Sigmoid colon (tissue), 7 donors: ENCODE results near the gene SIDT2. TPM values are rescaled to one million over a fixed set of nuclear protein-coding genes. Genes with fewer than 3 reads are reported as not detected.
"Not testable (repeated sequence)": the region's sequence is repeated elsewhere in the genome, so short reads cannot be mapped to it uniquely, and the experiment has no call there.

Source experiments
- DNase-seq: peaks from one replicate; pipeline ENCODE4 v3.0.0-alpha.2; 2019
- H3K27ac ChIP-seq, 4 donors: fragments of 200-600 bp; sonication (generic); one replicate each; pipeline ENCODE4 v1.5.1; 2016 to 2019; ENCODE audit warnings: mild to moderate bottlenecking in 1 of 4
- H3K27me3 ChIP-seq, 3 donors: fragments of 200-600 bp; sonication (generic); one replicate each; pipeline ENCODE4 v1.5.1; 2019; ENCODE audit warnings: mild to moderate bottlenecking in 1 of 3
- H3K36me3 ChIP-seq, 4 donors: fragments of 200-600 bp; sonication (generic); one replicate each; pipeline ENCODE4 v1.5.1; 2016 to 2019
- H3K4me1 ChIP-seq, 4 donors: fragments of 200-600 bp; sonication (generic); one replicate each; pipeline ENCODE4 v1.5.1; 2017 to 2019
- H3K4me3 ChIP-seq, 4 donors: fragments of 200-600 bp; sonication (generic); one replicate each; pipeline ENCODE4 v1.5.1; 2017 to 2019; ENCODE audit warnings: mild to moderate bottlenecking in 2 of 4, moderate library complexity in 1 of 4
- H3K9me3 ChIP-seq, 4 donors: fragments of 200-600 bp in 3 of 4; sonication (generic) in 3 of 4; one replicate each; pipeline versions ENCODE4 v1.5.1 to v1.6.1; 2013 to 2019
- CTCF ChIP-seq, 4 experiments: fragments of 450-650 bp in 3 of 4; fragments of 200-600 bp in 1 of 4; IDR thresholded peaks; one replicate each; pipeline ENCODE4 v1.5.1; 2016 to 2019; ENCODE audit warnings: antibody characterized with exemption in 4 of 4, mild to moderate bottlenecking in 3 of 4, moderate library complexity in 2 of 4
- EP300 ChIP-seq, 4 donors: sonication (generic); formaldehyde crosslinking; IDR thresholded peaks; one replicate each; pipeline ENCODE4 v1.6.1; 2017; ENCODE audit warnings: antibody characterized with exemption in 4 of 4
- POLR2A ChIP-seq, 2 donors: fragments of 450-650 bp; IDR thresholded peaks; one replicate each; pipeline ENCODE4 v1.6.1; 2016; ENCODE audit warnings: antibody characterized with exemption in 2 of 2, mild to moderate bottlenecking in 2 of 2, moderate library complexity in 2 of 2
- POLR2AphosphoS5 ChIP-seq, 4 donors: sonication (generic); formaldehyde crosslinking; IDR thresholded peaks; one replicate each; pipeline ENCODE4 v1.6.1; 2017; ENCODE audit warnings: antibody characterized with exemption in 4 of 4
- WGBS, 2 donors: extraction: QIAGEN DNeasy Blood & Tissue Kit; methylation state at CpG; one replicate each; pipeline ENCODE4 v1.1.7; 2013; 5-methylcytosine and 5-hydroxymethylcytosine counted together
- intact Hi-C: fragments of 100-400 bp; cut with DNase I; formaldehyde crosslinking; loops from one replicate; pipeline ENCODE4 v1.15.1; 2023
- polyA plus RNA-seq, 3 donors: library from polyadenylated mRNA; stranded (reverse); fragments of 200-250 nt; gene quantifications; one replicate each; pipeline ENCODE4 v1.2.3, GENCODE V29; 2013
- total RNA-seq, 4 donors: library from RNA; depleted of rRNA; stranded (reverse); fragments of >200 nt; gene quantifications; one replicate each; pipeline ENCODE4 v1.1.0, GENCODE V29; 2016
- donor health status: healthy with polysubstance abuse.
- donor health status: Bipolar disorder and iron deficiency.
- donor health status: healthy.

SIDT2 gene
- total and polyA plus RNA-seq, 7 donors, result 7.6 to 50.7 (median 22.1) TPM

DNA sequence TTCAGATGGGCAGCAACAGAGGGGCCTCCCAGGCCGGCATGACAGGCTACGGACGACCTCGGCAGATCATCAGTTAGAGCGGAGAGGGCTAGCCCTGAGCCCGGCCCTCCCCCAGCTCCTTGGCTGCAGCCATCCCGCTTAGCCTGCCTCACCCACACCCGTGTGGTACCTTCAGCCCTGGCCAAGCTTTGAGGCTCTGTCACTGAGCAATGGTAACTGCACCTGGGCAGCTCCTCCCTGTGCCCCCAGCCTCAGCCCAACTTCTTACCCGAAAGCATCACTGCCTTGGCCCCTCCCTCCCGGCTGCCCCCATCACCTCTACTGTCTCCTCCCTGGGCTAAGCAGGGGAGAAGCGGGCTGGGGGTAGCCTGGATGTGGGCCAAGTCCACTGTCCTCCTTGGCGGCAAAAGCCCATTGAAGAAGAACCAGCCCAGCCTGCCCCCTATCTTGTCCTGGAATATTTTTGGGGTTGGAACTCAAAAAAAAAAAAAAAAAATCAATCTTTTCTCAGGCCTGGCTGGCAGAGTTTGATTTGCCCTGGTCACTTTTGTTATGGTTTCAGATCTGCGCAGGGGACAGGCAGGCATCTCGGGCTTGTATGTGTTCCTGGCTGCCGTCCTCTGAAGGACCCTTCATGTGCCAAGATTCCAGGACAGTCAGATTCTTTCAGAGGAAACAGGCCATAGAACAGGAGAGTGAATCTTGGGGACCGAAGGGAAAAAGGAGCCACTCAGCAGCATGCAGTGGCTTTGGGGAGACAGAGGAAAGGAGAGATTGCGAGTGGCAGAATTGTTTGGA lies 25.9 kb downstream of the SIDT2 start:
- no peak for DNase-seq
- Histone ChIP-seq H3K27me3 (no peaks in the 10 kb centered on the region), H3K36me3 (peaks cover 34 to 53% (median 43%) of the 10 kb centered on the region in 4 donors), H3K27ac (peak overlapping the region; percentile 90 to 99 (median 96)), H3K4me3 (peak overlapping the region; percentile 59 to 90 (median 86)), H3K9me3 (no peaks in the 10 kb centered on the region), H3K4me1 (peaks cover 0 to 38% (median 31%) of the 10 kb centered on the region in 4 donors)
- intact Hi-C loops, result no loop called here
- 86% methylated on average over 17 of the region's 17 CpGs for WGBS, 2 donors
- TF ChIP-seq POLR2AphosphoS5 (IDR thresholded peaks at IDR 0.05), result peak in 2 of 4 donors; percentile 17 to 67
- TF ChIP-seq POLR2A (IDR thresholded peaks at IDR 0.05), result no peak

- peaks cover 0 to 38% (median 31%) of the 10 kb centered on the region in 4 donors for H3K4me1 ChIP-seq
- intact Hi-C loops, result no loop called here
- peak overlapping the region in 3 of 4 donors; percentile 59 to 87 (median 85) for H3K4me3 ChIP-seq
Observed at GRCh38 chr11:117205211-117205818, 26.8 kb downstream of the SIDT2 start.

DNA sequence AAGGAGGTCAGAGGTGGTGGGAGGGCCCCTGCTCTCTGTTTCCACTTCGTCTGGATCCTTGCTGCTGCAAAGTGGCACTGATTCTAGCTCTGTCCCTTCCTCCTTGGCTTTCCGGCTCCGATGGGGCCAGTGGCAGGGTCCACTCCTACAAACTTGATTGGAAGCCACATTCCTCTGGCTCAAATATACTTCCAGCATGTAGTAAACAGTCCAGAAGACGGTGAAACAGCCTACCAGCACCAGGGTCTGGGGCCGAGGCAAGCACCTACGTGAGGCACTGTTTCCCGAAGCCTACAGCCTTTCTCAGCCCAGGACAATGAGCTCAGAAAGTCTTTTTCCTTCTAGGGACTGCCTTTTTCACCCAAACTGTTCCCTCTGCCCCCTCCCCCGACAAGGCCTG lies 27.6 kb downstream of the SIDT2 start:
- H3K9me3 ChIP-seq, H3K4me3 ChIP-seq, H3K27me3 ChIP-seq, DNase-seq, intact Hi-C loops: not testable (repeated sequence)
- peak in 3 of 4 donors; percentile 13 to 78 (median 67) for TF ChIP-seq POLR2AphosphoS5 (IDR thresholded peaks at IDR 0.05)
- Histone ChIP-seq H3K27ac (peak overlapping the region; percentile 76 to 97 (median 92)), H3K4me1 (peaks cover 0 to 40% (median 31%) of the 10 kb centered on the region in 4 donors), H3K36me3 (peaks cover 34 to 49% (median 36%) of the 10 kb centered on the region in 4 donors)
- 86 to 88% methylated on average over 8 of the region's 8 CpGs for WGBS, 2 donors

More at GRCh38 chr11:117205211-117205818, 26.8 kb downstream of the SIDT2 start:
- H3K27ac ChIP-seq, result peak overlapping the region; percentile 90 to 99 (median 96)
- H3K9me3 ChIP-seq, result no peaks in the 10 kb centered on the region
- H3K36me3 ChIP-seq, result peaks cover 34 to 53% (median 39%) of the 10 kb centered on the region in 4 donors
- no peaks in the 10 kb centered on the region for H3K27me3 ChIP-seq
- peak in 3 of 4 donors; percentile 18 to 83 (median 64) for TF ChIP-seq POLR2AphosphoS5 (IDR thresholded peaks at IDR 0.05)
- TF ChIP-seq POLR2A (IDR thresholded peaks at IDR 0.05), result no peak
- no peak for TF ChIP-seq CTCF (IDR thresholded peaks at IDR 0.05)
- TF ChIP-seq EP300 (IDR thresholded peaks at IDR 0.05), result no peak
- DNase-seq, result no peak
- WGBS, 2 donors, result 89 to 95% methylated on average over 11 of the region's 11 CpGs

DNA sequence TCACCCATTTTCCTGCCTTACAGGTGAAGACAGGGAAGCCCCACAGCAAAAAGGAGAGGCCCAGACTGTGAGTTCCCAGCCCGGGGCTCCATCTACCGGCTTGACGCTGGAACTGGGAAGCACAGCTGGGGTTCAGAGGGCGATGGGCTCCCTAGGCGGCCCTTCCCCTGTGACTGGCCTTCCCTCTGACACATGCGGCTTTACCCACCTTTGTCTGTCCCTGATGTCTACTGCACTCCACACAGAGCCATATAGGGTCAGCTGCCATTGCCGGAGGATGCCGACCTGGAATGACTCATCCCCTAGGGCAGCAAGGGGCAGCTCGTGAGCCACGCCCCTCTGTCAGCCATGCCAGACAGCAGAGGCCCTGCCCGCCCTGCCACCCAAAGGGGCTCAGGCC lies 28.3 kb downstream of the SIDT2 start:
- peaks cover 27 to 41% (median 33%) of the 10 kb centered on the region in 4 donors for H3K36me3 ChIP-seq
- H3K9me3 ChIP-seq, H3K27me3 ChIP-seq, intact Hi-C loops, H3K4me3 ChIP-seq, DNase-seq: not testable (repeated sequence)
- H3K4me1 ChIP-seq, result peaks cover 0 to 46% (median 34%) of the 10 kb centered on the region in 4 donors
- H3K27ac ChIP-seq, result peak overlapping the region in 3 of 4 donors; percentile 46 to 76 (median 59)
- peak in 2 of 4 donors; percentile 55 to 60 for TF ChIP-seq POLR2AphosphoS5 (IDR thresholded peaks at IDR 0.05)
- 90 to 91% methylated on average over 6 of the region's 11 CpGs for WGBS, 2 donors

GRCh38 chr11:117207481-117207880 lies 28.9 kb downstream of the SIDT2 start:
- peak in 2 of 4 donors; percentile 46 to 55 for TF ChIP-seq POLR2AphosphoS5 (IDR thresholded peaks at IDR 0.05)
- DNase-seq, H3K27me3 ChIP-seq, H3K4me3 ChIP-seq, H3K9me3 ChIP-seq, intact Hi-C loops: not testable (repeated sequence)
- WGBS, 2 donors, result 95 to 97% methylated on average over 5 of the region's 5 CpGs
- peaks cover 23 to 35% (median 26%) of the 10 kb centered on the region in 4 donors for H3K36me3 ChIP-seq
- H3K4me1 ChIP-seq, result peaks cover 0 to 43% (median 34%) of the 10 kb centered on the region in 4 donors
- peak overlapping the region in 3 of 4 donors; percentile 59 to 71 (median 65) for H3K27ac ChIP-seq

DNA sequence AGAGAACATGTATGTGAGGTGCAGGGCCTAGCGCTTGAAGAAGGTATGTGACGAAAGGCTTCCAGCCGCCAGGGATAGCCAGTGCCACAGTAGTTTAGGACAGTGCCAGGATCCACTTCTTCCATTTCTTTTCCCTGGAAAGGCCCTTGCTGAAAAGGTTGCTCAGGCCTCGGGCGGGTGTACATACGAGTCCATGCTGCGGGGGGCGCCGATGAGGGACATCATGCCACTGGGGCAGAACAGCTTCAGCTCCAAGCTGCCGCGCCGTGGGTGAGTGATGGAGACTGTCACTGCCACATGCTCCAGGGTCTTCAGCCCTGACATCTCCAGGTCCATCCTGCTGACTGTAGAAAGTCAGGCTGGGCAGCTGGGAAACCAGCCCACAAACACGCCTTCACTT lies 30.2 kb downstream of the SIDT2 start:
- DNase-seq, result peak; percentile 85
- Histone ChIP-seq H3K27ac (peak overlapping the region in 3 of 4 donors; percentile 56 to 60 (median 56)), H3K4me1 (peaks cover 0 to 31% (median 23%) of the 10 kb centered on the region in 4 donors), H3K36me3 (peaks cover 11 to 34% (median 18%) of the 10 kb centered on the region in 4 donors)
- WGBS, 2 donors, result 94 to 96% methylated on average over 9 of the region's 13 CpGs
- H3K9me3 ChIP-seq, H3K4me3 ChIP-seq, H3K27me3 ChIP-seq: not testable (repeated sequence)
- intact Hi-C loops, result loop anchor here (2.0 kb wide), 1 partner anchor 76 kb away; no protein-coding TSS in a partner anchor
- TF ChIP-seq POLR2AphosphoS5 (IDR thresholded peaks at IDR 0.05) (peak; percentile 40 to 96 (median 84)), CTCF (IDR thresholded peaks at IDR 0.05) (peak in 2 of 4 experiments; percentile 17 to 21)
